H1 (cell line): ENCODE results near the gene CNBP. TPM values are rescaled to one million over a fixed set of nuclear protein-coding genes. Genes with fewer than 3 reads are reported as not detected.
A peak's percentile ranks its signal among the peaks of the same experiment; 100 is the strongest.

Source experiments
- CBX8 ChIP-seq: fragments of 300-800, 300-1000 bp; sonication (generic); IDR thresholded peaks from 2 replicates; pipeline ENCODE4 v1.7.1; 2016; ENCODE audit warnings: low read depth, low read length, borderline replicate concordance
- GTF2F1 ChIP-seq: IDR thresholded peaks from 2 replicates; pipeline ENCODE4 v1.6.1; 2012; ENCODE audit warnings: low read depth, low read length, improper control_type of control experiment, borderline replicate concordance
- HDAC2 ChIP-seq, 2 experiments: fragments of 300-600 bp in 1 of 2; sonication (generic) in 1 of 2; IDR thresholded peaks; 2 replicates each; pipeline ENCODE4 v1.6.1; 2011 to 2012; ENCODE audit warnings: low read depth in 2 of 2, low read length in 2 of 2, mild to moderate bottlenecking in 2 of 2, moderate library complexity in 2 of 2, borderline replicate concordance in 1 of 2, inconsistent platforms in 1 of 2
- KDM5A ChIP-seq: fragments of 200-600 bp; IDR thresholded peaks from 2 replicates; pipeline ENCODE4 v1.7.1; 2012; ENCODE audit warnings: mild to moderate bottlenecking, low read length, inconsistent platforms, mixed read lengths
- SIN3A ChIP-seq, 2 experiments: IDR thresholded peaks in 1 of 2; conservative IDR thresholded peaks in 1 of 2; 2 replicates each; pipeline ENCODE4 v1.6.1; 2011 to 2012; ENCODE audit warnings: low read length in 2 of 2, improper control_type of control experiment in 1 of 2, low read depth in 1 of 2, mild to moderate bottlenecking in 1 of 2
- SP2 ChIP-seq: IDR thresholded peaks from 2 replicates; pipeline ENCODE4 v1.6.1; 2012; ENCODE audit warnings: mild to moderate bottlenecking, low read length, inconsistent platforms
- SRF ChIP-seq: IDR thresholded peaks from 2 replicates; pipeline ENCODE4 v1.6.1; 2011; ENCODE audit warnings: mild to moderate bottlenecking, low read depth, low read length, moderate library complexity
- TAF7 ChIP-seq: optimal IDR thresholded peaks from 2 replicates; pipeline ENCODE3; 2011; ENCODE audit warnings: low read depth, mild to moderate bottlenecking, inconsistent platforms, low read length, moderate library complexity, borderline replicate concordance
- polyA plus RNA-seq, 7 experiments: library from polyadenylated mRNA; depleted of rRNA in 3 of 7; stranded (reverse) in 5 of 7; unstranded in 2 of 7; fragments of >200 nt in 5 of 7; fragments of 200-250 nt in 2 of 7; gene quantifications; 1 replicate in 5 of 7; 2 replicates in 1 of 7; 4 replicates in 1 of 7; pipeline versions ENCODE4 v1.2.1 to v1.2.3, GENCODE V29; 2011 to 2013; ENCODE audit warnings: missing spikeins in 2 of 7, mixed read lengths in 2 of 7
- total RNA-seq: library from RNA; stranded (reverse); fragmentation: NEBNext Ultra II Directional; extraction: Animal tissue kit (Norgen Biotek cat#: 25700); gene quantifications from 2 replicates; pipeline ENCODE4 v1.2.1, GENCODE V29; 2021
- TF ChIP-seq, protein P1 (sequence below): fragments of 300-600 bp; sonication (generic); IDR thresholded peaks from 2 replicates; pipeline ENCODE4 v1.7.1; 2012; ENCODE audit warnings: low read length, moderate library complexity, mild to moderate bottlenecking, inconsistent platforms; ENCODE audit not compliant: insufficient replicate concordance

Gene CNBP
- total and polyA plus RNA-seq, 2 of the 8 experiments (the other 6 are each of a cell fraction or from before 2014, with no cell fraction given): 315 to 371 TPM

DNA sequence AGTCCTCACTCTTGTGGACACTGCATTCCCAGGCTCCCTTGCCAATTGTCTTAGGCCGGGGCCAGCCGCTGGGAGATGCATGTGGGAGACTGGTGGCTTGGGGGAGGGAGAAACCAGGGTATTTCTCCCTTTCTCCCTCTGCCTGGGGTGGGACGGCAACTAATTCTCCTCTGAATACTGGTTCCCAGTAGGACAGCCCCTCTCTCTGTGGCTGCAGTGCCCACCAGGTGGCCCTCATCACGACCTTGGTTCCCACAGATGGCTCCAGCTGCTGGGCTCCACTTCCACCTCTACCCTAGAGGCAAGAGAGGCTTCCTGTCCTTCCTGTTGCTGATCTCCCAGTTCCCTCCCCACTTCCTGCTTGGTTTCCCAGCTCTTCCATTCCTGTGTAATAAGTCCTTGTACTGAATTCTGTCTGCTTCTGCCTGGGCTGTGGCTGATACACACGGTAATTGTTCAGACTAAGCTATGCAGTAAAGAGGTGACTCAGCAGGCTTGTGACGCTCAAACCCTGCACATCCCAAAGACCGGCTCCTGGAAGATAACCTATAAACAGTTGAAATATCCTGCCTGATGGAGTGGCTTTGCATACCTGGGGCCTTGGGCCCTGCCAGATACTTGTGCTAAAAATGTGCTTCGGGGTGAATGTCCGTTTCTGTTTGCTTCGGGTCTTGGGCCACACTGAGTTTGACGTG is 45.3 kb upstream of the CNBP start (continued):
- no peak for TF ChIP-seq GTF2F1
- TF ChIP-seq TAF7: no peak
- TF ChIP-seq CBX8: no peak
- no peak for TF ChIP-seq SRF
- TF ChIP-seq SIN3A (conservative IDR thresholded peaks at IDR 0.05 in 1 of 2, IDR thresholded peaks at IDR 0.05 in 1 of 2; ENCODE audit: low read depth in 1 of 2, low read length in 2 of 2): no peak
- TF ChIP-seq KDM5A: no peak
- 0 out of 4 replicates have a peak, but pooled peaks of 1 of the 2 experiments have one; percentile 13 for TF ChIP-seq HDAC2 (IDR thresholded peaks at IDR 0.05; ENCODE audit: borderline replicate concordance in 1 of 2, low read depth in 2 of 2, low read length in 2 of 2)
- TF ChIP-seq, protein P1, sequence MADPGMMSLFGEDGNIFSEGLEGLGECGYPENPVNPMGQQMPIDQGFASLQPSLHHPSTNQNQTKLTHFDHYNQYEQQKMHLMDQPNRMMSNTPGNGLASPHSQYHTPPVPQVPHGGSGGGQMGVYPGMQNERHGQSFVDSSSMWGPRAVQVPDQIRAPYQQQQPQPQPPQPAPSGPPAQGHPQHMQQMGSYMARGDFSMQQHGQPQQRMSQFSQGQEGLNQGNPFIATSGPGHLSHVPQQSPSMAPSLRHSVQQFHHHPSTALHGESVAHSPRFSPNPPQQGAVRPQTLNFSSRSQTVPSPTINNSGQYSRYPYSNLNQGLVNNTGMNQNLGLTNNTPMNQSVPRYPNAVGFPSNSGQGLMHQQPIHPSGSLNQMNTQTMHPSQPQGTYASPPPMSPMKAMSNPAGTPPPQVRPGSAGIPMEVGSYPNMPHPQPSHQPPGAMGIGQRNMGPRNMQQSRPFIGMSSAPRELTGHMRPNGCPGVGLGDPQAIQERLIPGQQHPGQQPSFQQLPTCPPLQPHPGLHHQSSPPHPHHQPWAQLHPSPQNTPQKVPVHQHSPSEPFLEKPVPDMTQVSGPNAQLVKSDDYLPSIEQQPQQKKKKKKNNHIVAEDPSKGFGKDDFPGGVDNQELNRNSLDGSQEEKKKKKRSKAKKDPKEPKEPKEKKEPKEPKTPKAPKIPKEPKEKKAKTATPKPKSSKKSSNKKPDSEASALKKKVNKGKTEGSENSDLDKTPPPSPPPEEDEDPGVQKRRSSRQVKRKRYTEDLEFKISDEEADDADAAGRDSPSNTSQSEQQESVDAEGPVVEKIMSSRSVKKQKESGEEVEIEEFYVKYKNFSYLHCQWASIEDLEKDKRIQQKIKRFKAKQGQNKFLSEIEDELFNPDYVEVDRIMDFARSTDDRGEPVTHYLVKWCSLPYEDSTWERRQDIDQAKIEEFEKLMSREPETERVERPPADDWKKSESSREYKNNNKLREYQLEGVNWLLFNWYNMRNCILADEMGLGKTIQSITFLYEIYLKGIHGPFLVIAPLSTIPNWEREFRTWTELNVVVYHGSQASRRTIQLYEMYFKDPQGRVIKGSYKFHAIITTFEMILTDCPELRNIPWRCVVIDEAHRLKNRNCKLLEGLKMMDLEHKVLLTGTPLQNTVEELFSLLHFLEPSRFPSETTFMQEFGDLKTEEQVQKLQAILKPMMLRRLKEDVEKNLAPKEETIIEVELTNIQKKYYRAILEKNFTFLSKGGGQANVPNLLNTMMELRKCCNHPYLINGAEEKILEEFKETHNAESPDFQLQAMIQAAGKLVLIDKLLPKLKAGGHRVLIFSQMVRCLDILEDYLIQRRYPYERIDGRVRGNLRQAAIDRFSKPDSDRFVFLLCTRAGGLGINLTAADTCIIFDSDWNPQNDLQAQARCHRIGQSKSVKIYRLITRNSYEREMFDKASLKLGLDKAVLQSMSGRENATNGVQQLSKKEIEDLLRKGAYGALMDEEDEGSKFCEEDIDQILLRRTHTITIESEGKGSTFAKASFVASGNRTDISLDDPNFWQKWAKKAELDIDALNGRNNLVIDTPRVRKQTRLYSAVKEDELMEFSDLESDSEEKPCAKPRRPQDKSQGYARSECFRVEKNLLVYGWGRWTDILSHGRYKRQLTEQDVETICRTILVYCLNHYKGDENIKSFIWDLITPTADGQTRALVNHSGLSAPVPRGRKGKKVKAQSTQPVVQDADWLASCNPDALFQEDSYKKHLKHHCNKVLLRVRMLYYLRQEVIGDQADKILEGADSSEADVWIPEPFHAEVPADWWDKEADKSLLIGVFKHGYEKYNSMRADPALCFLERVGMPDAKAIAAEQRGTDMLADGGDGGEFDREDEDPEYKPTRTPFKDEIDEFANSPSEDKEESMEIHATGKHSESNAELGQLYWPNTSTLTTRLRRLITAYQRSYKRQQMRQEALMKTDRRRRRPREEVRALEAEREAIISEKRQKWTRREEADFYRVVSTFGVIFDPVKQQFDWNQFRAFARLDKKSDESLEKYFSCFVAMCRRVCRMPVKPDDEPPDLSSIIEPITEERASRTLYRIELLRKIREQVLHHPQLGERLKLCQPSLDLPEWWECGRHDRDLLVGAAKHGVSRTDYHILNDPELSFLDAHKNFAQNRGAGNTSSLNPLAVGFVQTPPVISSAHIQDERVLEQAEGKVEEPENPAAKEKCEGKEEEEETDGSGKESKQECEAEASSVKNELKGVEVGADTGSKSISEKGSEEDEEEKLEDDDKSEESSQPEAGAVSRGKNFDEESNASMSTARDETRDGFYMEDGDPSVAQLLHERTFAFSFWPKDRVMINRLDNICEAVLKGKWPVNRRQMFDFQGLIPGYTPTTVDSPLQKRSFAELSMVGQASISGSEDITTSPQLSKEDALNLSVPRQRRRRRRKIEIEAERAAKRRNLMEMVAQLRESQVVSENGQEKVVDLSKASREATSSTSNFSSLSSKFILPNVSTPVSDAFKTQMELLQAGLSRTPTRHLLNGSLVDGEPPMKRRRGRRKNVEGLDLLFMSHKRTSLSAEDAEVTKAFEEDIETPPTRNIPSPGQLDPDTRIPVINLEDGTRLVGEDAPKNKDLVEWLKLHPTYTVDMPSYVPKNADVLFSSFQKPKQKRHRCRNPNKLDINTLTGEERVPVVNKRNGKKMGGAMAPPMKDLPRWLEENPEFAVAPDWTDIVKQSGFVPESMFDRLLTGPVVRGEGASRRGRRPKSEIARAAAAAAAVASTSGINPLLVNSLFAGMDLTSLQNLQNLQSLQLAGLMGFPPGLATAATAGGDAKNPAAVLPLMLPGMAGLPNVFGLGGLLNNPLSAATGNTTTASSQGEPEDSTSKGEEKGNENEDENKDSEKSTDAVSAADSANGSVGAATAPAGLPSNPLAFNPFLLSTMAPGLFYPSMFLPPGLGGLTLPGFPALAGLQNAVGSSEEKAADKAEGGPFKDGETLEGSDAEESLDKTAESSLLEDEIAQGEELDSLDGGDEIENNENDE: no peak
- TF ChIP-seq SP2: no peak
